Keratinocyte (primary cell): ENCODE data around the gene LSM3. TPM values are rescaled to one million over a fixed set of nuclear protein-coding genes. Genes with fewer than 3 reads are reported as not detected.

Source experiments
- DNase-seq: peaks from one replicate; pipeline ENCODE4 v3.0.0-alpha.2; 2011; ENCODE audit warnings: low read depth, missing footprints, low spot score
- FAIRE-seq: peaks from 2 replicates; lab custom pipeline; 2011; peaks lifted over from hg19 to GRCh38; lab: Jason Lieb, UNC
- H2AFZ ChIP-seq: 2 replicates; pipeline ENCODE4 v1.6.0; 2012; ENCODE audit warnings: low read length, control low read depth, inconsistent platforms; ENCODE audit not compliant: control insufficient read depth
- H3K27ac ChIP-seq: 2 replicates; pipeline ENCODE4 v1.5.1; 2011; ENCODE audit warnings: low read length; ENCODE audit not compliant: control insufficient read depth, insufficient read depth
- H3K27me3 ChIP-seq: 3 replicates; pipeline ENCODE4 v1.6.0; 2011; ENCODE audit warnings: low read length; ENCODE audit not compliant: control insufficient read depth, insufficient read depth; ENCODE audit errors: extremely low read depth
- H3K36me3 ChIP-seq, 2 experiments: 2 replicates in 1 of 2; 3 replicates in 1 of 2; pipeline ENCODE4 v1.5.1; 2011; ENCODE audit warnings: low read length in 2 of 2, mild to moderate bottlenecking in 1 of 2; ENCODE audit not compliant: control insufficient read depth in 2 of 2, insufficient read depth in 2 of 2; ENCODE audit errors: extremely low read depth in 1 of 2
- H3K4me1 ChIP-seq: 3 replicates; pipeline ENCODE4 v1.5.1; 2011; ENCODE audit warnings: low read length; ENCODE audit not compliant: control insufficient read depth, insufficient read depth; ENCODE audit errors: extremely low read depth
- H3K4me2 ChIP-seq: 3 replicates; pipeline ENCODE4 v1.6.0; 2011; ENCODE audit warnings: low read depth, low read length; ENCODE audit not compliant: control insufficient read depth, insufficient read depth; ENCODE audit errors: extremely low read depth
- H3K4me3 ChIP-seq, 3 experiments: fragments of 200-600 bp in 1 of 3; sonication (generic) in 1 of 3; 2 replicates in 2 of 3; 3 replicates in 1 of 3; pipeline ENCODE4 v1.5.1; 2011 to 2016; ENCODE audit warnings: low read length in 3 of 3, mild to moderate bottlenecking in 3 of 3, control low read depth in 2 of 3, inconsistent platforms in 1 of 3, low read depth in 1 of 3, mixed read lengths in 1 of 3, mixed run types in 1 of 3, moderate library complexity in 1 of 3; ENCODE audit not compliant: control insufficient read depth in 2 of 3, insufficient read depth in 2 of 3; ENCODE audit errors: extremely low read depth in 1 of 3
- H3K79me2 ChIP-seq: 2 replicates; pipeline ENCODE4 v1.6.0; 2012; ENCODE audit warnings: low read length; ENCODE audit not compliant: control insufficient read depth, insufficient read depth
- H3K9ac ChIP-seq: 3 replicates; pipeline ENCODE4 v1.6.0; 2011; ENCODE audit warnings: low read length; ENCODE audit not compliant: control insufficient read depth, insufficient read depth; ENCODE audit errors: extremely low read depth
- H3K9me1 ChIP-seq: 3 replicates; pipeline ENCODE4 v1.6.0; 2011; ENCODE audit warnings: low read length; ENCODE audit not compliant: control insufficient read depth, insufficient read depth; ENCODE audit errors: extremely low read depth
- H3K9me3 ChIP-seq: 2 replicates; pipeline ENCODE4 v1.5.1; 2012; ENCODE audit warnings: low read depth, low read length; ENCODE audit not compliant: control insufficient read depth
- H4K20me1 ChIP-seq: 3 replicates; pipeline ENCODE4 v1.6.0; 2011; ENCODE audit warnings: low read length; ENCODE audit not compliant: control insufficient read depth, insufficient read depth; ENCODE audit errors: extremely low read depth
- CTCF ChIP-seq, 3 experiments: IDR thresholded peaks in 1 of 3; conservative IDR thresholded peaks in 1 of 3; optimal IDR thresholded peaks in 1 of 3; 2 replicates in 2 of 3; 3 replicates in 1 of 3; pipeline versions ENCODE3 to v1.5.1; 2011; ENCODE audit warnings: low read length in 3 of 3, mild to moderate bottlenecking in 3 of 3, moderate library complexity in 2 of 3, control low read depth in 1 of 3, inconsistent platforms in 1 of 3; ENCODE audit not compliant: insufficient read depth in 2 of 3; ENCODE audit errors: extremely low read depth in 1 of 3
- EZH2 ChIP-seq: IDR thresholded peaks from one replicate; pipeline ENCODE4 v1.6.1; 2012; ENCODE audit warnings: inconsistent platforms, mild to moderate bottlenecking, low read length, moderate library complexity
- dilution Hi-C: fragments of 300-500 bp; cut with MboI; formaldehyde crosslinking; loops from one replicate; pipeline ENCODE4 v1.7.0; 2020; ENCODE audit warnings: low sequenced_read_pairs; ENCODE audit not compliant: extremely low pct_ligation_motif_present
- polyA plus RNA-seq, 5 experiments: library from polyadenylated mRNA; depleted of rRNA in 3 of 5; stranded (reverse) in 3 of 5; stranded (forward) in 1 of 5; unstranded in 1 of 5; fragments of >200 nt; gene quantifications; 1 replicate in 1 of 5; 2 replicates in 3 of 5; 3 replicates in 1 of 5; pipeline versions ENCODE4 v1.2.1 to v1.2.3, GENCODE V29; 2011 to 2012; ENCODE audit warnings: missing spikeins in 2 of 5, low read depth in 1 of 5, low replicate concordance in 1 of 5

The LSM3 gene
- polyA plus RNA-seq, 1 donor (not counting 4 experiments of a cell fraction or from before 2014, with no cell fraction given) = 26.1 TPM

- Histone ChIP-seq H3K9ac (no peak overlapping the region), H3K27me3 (no peaks in the 10 kb centered on the region), H3K36me3 (peaks cover 58 to 74% of the 10 kb centered on the region in 2 experiments), H3K27ac (no peak overlapping the region), H3K4me2 (no peak overlapping the region), H3K9me3 (no peaks in the 10 kb centered on the region), H3K4me3 (no peak overlapping the region), H2AFZ (no peak overlapping the region), H3K79me2 (peaks cover 3% of the 10 kb centered on the region), H3K4me1 (peaks cover 44% of the 10 kb centered on the region), H3K9me1 (no peaks in the 10 kb centered on the region), H4K20me1 (no peaks in the 10 kb centered on the region)
- no peak for FAIRE-seq
- DNase-seq = no peak
- dilution Hi-C loops = no loop called here
- no peak for TF ChIP-seq EZH2
- no peak for TF ChIP-seq CTCF (optimal IDR thresholded peaks at IDR 0.05 in 1 of 3, IDR thresholded peaks at IDR 0.05 in 1 of 3, conservative IDR thresholded peaks at IDR 0.05 in 1 of 3; ENCODE audit: extremely low read depth in 1 of 3, insufficient read depth in 2 of 3, low read length in 3 of 3)
Measured at GRCh38 chr3:14135581-14135980, 43.0 kb upstream of the LSM3 start.

GRCh38 chr3:14137004-14137403, 41.6 kb upstream of the LSM3 start:
- H3K9me3 ChIP-seq = no peaks in the 10 kb centered on the region
- peak overlapping the region; percentile 47 for H3K27ac ChIP-seq
- H4K20me1 ChIP-seq = no peaks in the 10 kb centered on the region
- peaks cover 2% of the 10 kb centered on the region for H3K79me2 ChIP-seq
- H3K9ac ChIP-seq = no peak overlapping the region
- DNase-seq (no peak), FAIRE-seq (peak; percentile 51)
- no peak overlapping the region for H2AFZ ChIP-seq
- H3K4me3 ChIP-seq = no peak overlapping the region
- TF ChIP-seq CTCF (optimal IDR thresholded peaks at IDR 0.05 in 1 of 3, IDR thresholded peaks at IDR 0.05 in 1 of 3, conservative IDR thresholded peaks at IDR 0.05 in 1 of 3; ENCODE audit: extremely low read depth in 1 of 3, insufficient read depth in 2 of 3, low read length in 3 of 3) (no peak), EZH2 (no peak)
- no peak overlapping the region for H3K4me2 ChIP-seq
- peaks cover 49% of the 10 kb centered on the region for H3K4me1 ChIP-seq
- H3K36me3 ChIP-seq = peaks cover 49 to 75% of the 10 kb centered on the region in 2 experiments
- dilution Hi-C loops = no loop called here
- H3K9me1 ChIP-seq = no peaks in the 10 kb centered on the region
- H3K27me3 ChIP-seq = no peaks in the 10 kb centered on the region
